CD8-positive, alpha-beta memory T cell (primary cell): ENCODE measurements around the gene STK10. TPM values are rescaled to one million over a fixed set of nuclear protein-coding genes. Genes with fewer than 3 reads are reported as not detected.

Experiments
- CTCF ChIA-PET: fragments of 350-600 bp; sonication (Branson Sonifier 250); formaldehyde crosslinking; loops from one replicate; lab custom pipeline; 2021; ENCODE audit warnings: antibody characterized with exemption; lab: Charles Lee
- POLR2A ChIA-PET: fragments of 350-600 bp; sonication (Branson Sonifier 250); formaldehyde crosslinking; loops from one replicate; lab custom pipeline; 2021; ENCODE audit warnings: antibody characterized with exemption; lab: Charles Lee
- DNase-seq, 5 donors: peaks; one replicate each; pipeline versions ENCODE4 v3.0.0 to v3.0.0-alpha.2; 2020 to 2022; ENCODE audit warnings: mixed read lengths in 1 of 5
- H3K27ac ChIP-seq: one replicate; pipeline ENCODE4 v1.7.0; 2013; ENCODE audit warnings: low read depth, mild to moderate bottlenecking, low read length, moderate library complexity
- H3K27me3 ChIP-seq: 2 replicates; pipeline ENCODE4 v1.7.0; 2013; ENCODE audit warnings: low read length, mild to moderate bottlenecking; ENCODE audit not compliant: insufficient read depth, poor library complexity, severe bottlenecking
- H3K36me3 ChIP-seq: 2 replicates; pipeline ENCODE4 v1.7.0; 2013; ENCODE audit warnings: mild to moderate bottlenecking, low read length, moderate library complexity; ENCODE audit not compliant: insufficient read depth
- H3K4me1 ChIP-seq: 2 replicates; pipeline ENCODE4 v1.7.0; 2013; ENCODE audit warnings: mild to moderate bottlenecking, low read length, moderate library complexity; ENCODE audit not compliant: insufficient read depth
- H3K4me3 ChIP-seq: 2 replicates; pipeline ENCODE4 v1.7.0; 2013; ENCODE audit warnings: mild to moderate bottlenecking, low read length
- H3K9me3 ChIP-seq: 2 replicates; pipeline ENCODE4 v1.7.0; 2013; ENCODE audit warnings: mild to moderate bottlenecking, low read length
- H3K27ac Mint-ChIP-seq, 8 donors: one replicate each; pipeline ENCODE4 v1.8.0; 2020 to 2021; ENCODE audit warnings: mixed read lengths in 8 of 8, mild to moderate bottlenecking in 6 of 8, inconsistent platforms in 3 of 8, moderate library complexity in 3 of 8
- H3K27me3 Mint-ChIP-seq, 2 donors: one replicate each; pipeline ENCODE4 v1.8.0; 2020 to 2021; ENCODE audit warnings: mixed read lengths in 2 of 2, mild to moderate bottlenecking in 1 of 2, moderate library complexity in 1 of 2
- H3K36me3 Mint-ChIP-seq, 3 donors: one replicate each; pipeline ENCODE4 v1.8.0; 2020 to 2021; ENCODE audit warnings: mixed read lengths in 3 of 3, inconsistent platforms in 1 of 3, mild to moderate bottlenecking in 1 of 3
- H3K4me1 Mint-ChIP-seq, 3 donors: one replicate each; pipeline ENCODE4 v1.8.0; 2020 to 2021; ENCODE audit warnings: mixed read lengths in 3 of 3, inconsistent platforms in 1 of 3, mild to moderate bottlenecking in 1 of 3
- H3K4me3 Mint-ChIP-seq, 7 donors: one replicate each; pipeline ENCODE4 v1.8.0; 2020 to 2021; ENCODE audit warnings: mixed read lengths in 7 of 7, mild to moderate bottlenecking in 6 of 7, moderate library complexity in 4 of 7, inconsistent platforms in 2 of 7
- H3K9me3 Mint-ChIP-seq, 5 donors: one replicate each; pipeline ENCODE4 v1.8.0; 2020 to 2022; ENCODE audit warnings: mixed read lengths in 5 of 5, mild to moderate bottlenecking in 3 of 5, moderate library complexity in 2 of 5, inconsistent platforms in 1 of 5
- polyA plus RNA-seq: library from polyadenylated mRNA; unstranded; fragments of 300-500 nt; fragmentation: Illumina TruSeq; gene quantifications from one replicate; pipeline ENCODE4 v1.2.3, GENCODE V29; 2021
- total RNA-seq, 2 experiments: library from RNA; stranded (reverse); gene quantifications; one replicate each; pipeline ENCODE4 v1.2.3, GENCODE V29; 2021

The STK10 gene
- total and polyA plus RNA-seq, 3 experiments from 2014 or later, result 113 to 170 (median 118) TPM

DNA sequence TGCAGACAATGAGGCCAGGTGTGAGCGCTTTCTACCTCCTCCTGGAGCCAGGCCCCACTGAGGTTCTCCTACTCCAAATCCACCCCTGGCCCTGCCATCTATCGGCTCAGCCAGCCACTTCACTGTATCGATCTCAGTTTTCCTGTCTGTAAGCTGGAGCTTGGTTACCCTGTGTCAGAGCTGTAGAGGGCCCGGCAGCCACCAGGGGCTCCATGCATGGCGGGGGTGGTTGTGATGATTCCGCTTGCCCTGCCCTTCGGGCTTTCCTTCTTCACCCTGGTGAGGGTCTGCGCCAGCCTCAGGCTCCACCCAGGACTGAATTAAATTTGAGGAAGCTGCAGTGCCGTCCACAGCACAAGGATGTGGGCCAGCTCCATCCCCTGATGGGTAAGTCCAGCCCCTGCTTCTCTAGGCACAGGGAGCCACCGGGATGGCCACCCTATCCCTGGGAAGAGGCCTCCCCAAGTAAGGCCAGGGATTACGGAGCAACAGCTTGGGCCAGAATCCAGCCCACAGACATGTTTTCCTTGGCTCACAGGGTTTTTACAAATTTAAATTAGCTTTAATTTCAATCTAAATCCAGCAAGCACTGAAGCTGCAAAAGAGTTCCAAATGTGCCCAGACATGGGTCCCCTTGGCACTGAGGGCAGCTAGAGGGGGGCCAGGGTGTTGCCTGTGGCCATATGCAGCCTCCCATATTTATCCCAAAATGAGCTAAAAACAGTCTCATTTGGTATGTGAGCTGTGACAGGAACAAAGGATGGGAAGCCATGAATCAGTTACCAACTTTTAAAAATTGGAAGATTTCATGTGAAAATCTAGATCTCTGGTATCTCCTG is 92.4 kb downstream of the STK10 start:
- Mint-ChIP-seq H3K27ac (peak overlapping the region in 5 of 8 donors; percentile 11 to 85 (median 65)), H3K36me3 (peaks cover 9 to 89% (median 14%) of the 10 kb centered on the region in 3 donors), H3K9me3 (no peaks in the 10 kb centered on the region), H3K4me1 (peaks cover 11 to 26% (median 19%) of the 10 kb centered on the region in 3 donors), H3K27me3 (no peaks in the 10 kb centered on the region), H3K4me3 (no peak overlapping the region)
- H3K4me3 ChIP-seq, result no peak overlapping the region
- H3K27ac ChIP-seq, result no peak overlapping the region
- ChIA-PET CTCF (interaction anchor here (0.9 to 3.3 kb wide), 5 partner anchors 10 to 93 kb away, joined by 3 to 17 read pairs (median 4); partner anchors contain the start of gene STK10), POLR2A (no interaction called here)
- no peaks in the 10 kb centered on the region for H3K9me3 ChIP-seq
- no peak for DNase-seq
- no peaks in the 10 kb centered on the region for H3K27me3 ChIP-seq
- no peaks in the 10 kb centered on the region for H3K4me1 ChIP-seq
- peaks cover 55% of the 10 kb centered on the region for H3K36me3 ChIP-seq

DNA sequence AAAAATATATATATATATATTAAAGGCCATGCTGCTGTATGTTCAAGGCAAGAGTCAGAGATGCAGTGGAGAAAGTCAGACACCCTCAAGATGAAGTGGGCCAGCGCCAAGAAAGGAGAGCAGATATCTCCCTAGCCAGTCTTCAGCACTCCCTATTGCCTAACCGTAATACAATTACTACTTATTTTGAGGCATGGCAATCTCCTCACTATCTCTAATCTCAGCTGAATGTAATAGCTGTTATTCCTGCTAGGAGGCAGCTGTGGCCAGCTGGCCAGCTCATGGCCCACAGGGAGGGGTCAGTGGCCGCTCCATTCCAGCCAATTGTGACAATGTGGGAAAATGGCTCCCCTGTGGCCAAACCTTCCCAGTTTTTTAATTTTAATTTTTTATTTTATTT is 94.1 kb downstream of the STK10 start:
- Mint-ChIP-seq H3K9me3 (no peaks in the 10 kb centered on the region), H3K4me3 (no peak overlapping the region), H3K4me1 (peaks cover 9 to 22% (median 17%) of the 10 kb centered on the region in 3 donors), H3K27me3 (no peaks in the 10 kb centered on the region), H3K27ac (no peak overlapping the region), H3K36me3 (peaks cover 17 to 91% (median 19%) of the 10 kb centered on the region in 3 donors)
- Histone ChIP-seq H3K27ac (no peak overlapping the region), H3K36me3 (peaks cover 62% of the 10 kb centered on the region), H3K27me3 (no peaks in the 10 kb centered on the region), H3K9me3 (no peaks in the 10 kb centered on the region), H3K4me1 (no peaks in the 10 kb centered on the region), H3K4me3 (no peak overlapping the region)
- no peak for DNase-seq
- ChIA-PET POLR2A (no interaction called here), CTCF (interaction anchor here (0.9 to 3.3 kb wide), 3 partner anchors 35 to 94 kb away, joined by 3 to 17 read pairs (median 4); partner anchors contain the start of gene STK10)

DNA sequence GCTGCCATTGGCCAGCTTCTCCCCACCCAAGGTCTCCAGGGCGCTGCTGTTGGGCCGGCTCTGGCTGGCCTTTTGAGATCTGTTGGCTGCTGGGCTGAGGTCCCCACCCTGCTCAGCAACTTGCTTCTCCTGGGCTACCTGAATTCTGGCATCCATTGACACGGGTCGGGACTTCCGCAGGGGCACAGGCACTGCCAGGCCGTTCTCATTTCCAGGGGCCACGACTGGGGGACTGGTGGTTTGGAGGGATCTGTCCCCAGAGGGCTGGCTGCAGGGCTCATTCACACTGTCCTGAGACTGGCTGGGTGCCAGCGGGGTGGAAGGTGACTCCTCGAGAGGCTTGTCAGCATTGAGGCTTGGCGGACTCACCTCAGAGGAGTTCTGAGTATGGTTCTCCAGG is 94.5 kb downstream of the STK10 start:
- DNase-seq, result no peak
- Histone ChIP-seq H3K27ac (no peak overlapping the region), H3K27me3 (no peaks in the 10 kb centered on the region), H3K4me3 (no peak overlapping the region), H3K9me3 (no peaks in the 10 kb centered on the region), H3K36me3 (peaks cover 66% of the 10 kb centered on the region), H3K4me1 (no peaks in the 10 kb centered on the region)
- Mint-ChIP-seq H3K36me3 (peaks cover 15 to 91% (median 16%) of the 10 kb centered on the region in 3 donors), H3K9me3 (no peaks in the 10 kb centered on the region), H3K27ac (no peak overlapping the region), H3K27me3 (no peaks in the 10 kb centered on the region), H3K4me3 (no peak overlapping the region), H3K4me1 (peaks cover 9 to 18% (median 13%) of the 10 kb centered on the region in 3 donors)
- CTCF ChIA-PET, result interaction anchor here (1.1 to 1.7 kb wide), 2 partner anchors 23 to 95 kb away, joined by 4 to 5 read pairs; partner anchors contain the start of gene STK10
- POLR2A ChIA-PET, result no interaction called here

DNA sequence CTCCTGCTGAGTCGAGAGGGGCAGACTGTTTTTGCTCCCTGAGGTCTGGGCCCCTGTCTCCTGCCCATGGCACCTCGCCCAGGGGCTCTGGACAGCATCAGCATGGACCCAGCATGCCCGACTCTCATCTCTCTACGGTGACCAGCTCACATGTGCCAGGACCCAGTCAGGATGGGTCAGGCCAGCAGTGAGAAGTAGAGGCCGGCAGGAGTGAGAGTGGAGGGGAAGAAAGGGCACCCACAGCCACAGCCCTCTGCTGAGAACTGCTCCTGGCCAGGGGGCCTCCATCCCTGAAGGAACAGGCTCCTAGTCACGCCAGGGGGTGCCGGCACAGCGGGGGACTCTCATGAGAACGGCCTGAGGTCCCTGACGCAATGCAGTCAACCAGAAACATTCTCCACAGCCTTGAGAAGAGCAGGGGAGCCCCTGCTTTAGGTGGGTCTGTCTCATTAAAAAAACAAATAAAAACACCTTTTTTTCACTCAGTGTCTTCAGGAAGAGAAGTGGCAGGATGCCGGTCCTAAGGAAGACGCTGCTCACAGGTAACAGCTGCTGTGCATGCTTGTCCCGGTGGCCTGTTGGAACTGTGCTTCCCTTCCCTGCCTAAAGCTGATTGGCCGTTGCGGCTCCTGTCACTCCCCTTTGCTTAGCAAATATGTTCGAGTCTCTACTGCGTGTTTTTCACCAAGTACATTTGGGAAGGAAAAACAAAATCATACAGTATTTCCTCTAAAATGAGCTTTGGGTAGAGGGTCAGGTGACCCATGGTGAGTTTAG is 95.9 kb downstream of the STK10 start:
- peak overlapping the region in 1 of 8 donors; percentile 54 for H3K27ac Mint-ChIP-seq
- Histone ChIP-seq H3K27me3 (no peaks in the 10 kb centered on the region), H3K4me1 (no peaks in the 10 kb centered on the region), H3K9me3 (no peaks in the 10 kb centered on the region), H3K4me3 (no peak overlapping the region), H3K27ac (no peak overlapping the region), H3K36me3 (peaks cover 58% of the 10 kb centered on the region)
- H3K36me3 Mint-ChIP-seq, result peaks cover 8 to 78% (median 11%) of the 10 kb centered on the region in 3 donors
- H3K4me1 Mint-ChIP-seq, result peaks cover 0 to 5% (median 4%) of the 10 kb centered on the region in 3 donors
- CTCF ChIA-PET, result interaction anchor here (0.8 to 1.7 kb wide), 4 partner anchors 14 to 97 kb away, joined by 3 to 5 read pairs (median 4); partner anchors contain the start of gene STK10
- POLR2A ChIA-PET, result no interaction called here
- no peak for DNase-seq
- no peaks in the 10 kb centered on the region for H3K27me3 Mint-ChIP-seq
- no peak overlapping the region for H3K4me3 Mint-ChIP-seq
- no peaks in the 10 kb centered on the region for H3K9me3 Mint-ChIP-seq

DNA sequence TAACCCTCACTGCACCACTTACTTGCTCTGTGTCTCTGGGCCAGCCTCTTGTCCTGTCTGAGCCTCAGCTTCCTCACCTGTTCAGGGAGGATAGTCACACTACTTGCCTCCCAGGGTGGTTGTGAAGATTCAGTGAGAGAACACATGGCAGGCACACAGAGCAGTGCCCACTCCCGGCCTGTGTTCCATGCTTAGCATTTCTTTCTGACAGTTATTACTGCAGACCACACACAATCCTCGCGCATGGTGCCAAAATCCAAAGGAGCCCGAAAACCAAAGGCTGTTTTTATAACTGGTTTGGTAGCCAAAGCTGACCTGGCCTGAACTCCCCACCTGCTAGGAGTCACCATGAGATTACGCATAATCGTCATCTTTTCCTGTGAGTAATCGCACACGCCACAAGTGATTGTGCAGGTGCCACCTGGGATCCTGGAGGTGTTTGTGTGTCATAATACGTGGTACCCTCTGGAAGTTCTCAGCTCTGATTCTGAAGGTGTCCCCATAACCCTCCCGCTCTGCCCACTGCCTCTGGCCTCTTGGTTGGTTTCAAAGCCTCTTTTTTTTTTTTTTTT is 97.0 kb downstream of the STK10 start:
- Mint-ChIP-seq H3K4me3 (no peak overlapping the region), H3K4me1 (peaks cover 3 to 5% (median 4%) of the 10 kb centered on the region in 3 donors)

DNA sequence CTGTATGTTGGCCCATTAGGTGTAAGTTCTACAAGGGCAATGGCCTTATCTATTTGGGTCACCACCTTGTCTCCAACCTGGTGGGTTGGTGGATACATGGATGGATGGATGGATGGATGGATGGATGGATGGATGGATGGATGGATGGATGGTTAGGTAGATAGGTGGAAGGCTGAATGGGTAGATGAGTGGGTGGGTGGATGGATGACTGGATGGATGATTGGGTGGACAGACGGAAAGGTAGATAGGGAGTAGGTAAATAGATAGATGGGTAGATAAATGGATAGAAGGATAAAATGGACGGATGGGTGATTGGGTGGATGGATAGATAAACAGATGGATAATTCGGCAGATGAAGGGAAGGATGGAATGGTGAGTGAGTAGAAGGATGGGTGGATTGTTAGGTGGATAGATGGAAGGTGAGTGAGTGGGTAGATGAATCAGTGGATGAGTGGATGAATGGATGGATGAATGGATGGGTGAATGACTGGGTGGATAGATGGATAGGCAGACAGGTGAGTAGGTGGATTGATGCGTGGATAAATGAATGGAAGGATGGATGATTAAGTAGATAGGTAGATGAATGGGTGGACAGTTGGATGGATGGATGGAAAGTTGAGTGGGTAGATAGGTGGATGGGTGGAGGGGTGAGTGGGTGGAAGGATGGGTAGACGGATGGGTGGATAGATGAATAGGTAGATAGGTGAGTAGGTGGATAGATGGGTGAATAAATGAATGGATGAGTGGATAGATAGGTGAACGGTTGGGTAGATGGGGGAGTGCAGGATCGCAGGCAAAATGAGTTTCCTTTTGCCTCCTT is 98.5 kb downstream of the STK10 start:
- Mint-ChIP-seq H3K36me3 (peaks cover 10 to 74% (median 11%) of the 10 kb centered on the region in 3 donors), H3K4me3 (no peak overlapping the region), H3K27ac (peak overlapping the region in 7 of 8 donors; percentile 18 to 95 (median 59)), H3K9me3 (no peaks in the 10 kb centered on the region), H3K27me3 (peaks cover 0 to 3% of the 10 kb centered on the region in 2 donors), H3K4me1 (peaks cover 4 to 6% (median 5%) of the 10 kb centered on the region in 3 donors)
- ChIA-PET POLR2A (no interaction called here), CTCF (interaction anchor here (0.7 kb wide), 1 partner anchor 13 kb away, joined by 4 read pairs; no protein-coding TSS in a partner anchor)
- no peaks in the 10 kb centered on the region for H3K4me1 ChIP-seq
- no peak overlapping the region for H3K27ac ChIP-seq
- no peak overlapping the region for H3K4me3 ChIP-seq
- H3K36me3 ChIP-seq, result peaks cover 39% of the 10 kb centered on the region
- H3K9me3 ChIP-seq, result no peaks in the 10 kb centered on the region
- DNase-seq, result no peak
- H3K27me3 ChIP-seq, result no peaks in the 10 kb centered on the region

More for the DNA sequence above, 97.0 kb downstream of the STK10 start:
- ChIA-PET CTCF (interaction anchor here (0.8 to 0.9 kb wide), 2 partner anchors 59 to 97 kb away, joined by 3 to 4 read pairs; partner anchors contain the start of gene STK10), POLR2A (interaction anchor here (0.6 to 0.7 kb wide), 3 partner anchors 11 to 784 kb away, joined by 5 to 9 read pairs (median 5); no protein-coding TSS in a partner anchor)
- Mint-ChIP-seq H3K27me3 (peaks cover 0 to 3% of the 10 kb centered on the region in 2 donors), H3K9me3 (no peaks in the 10 kb centered on the region), H3K27ac (peak overlapping the region in 2 of 8 donors; percentile 17 to 47), H3K36me3 (peaks cover 9 to 77% (median 11%) of the 10 kb centered on the region in 3 donors)
- Histone ChIP-seq H3K4me3 (no peak overlapping the region), H3K4me1 (no peaks in the 10 kb centered on the region), H3K27ac (no peak overlapping the region), H3K27me3 (no peaks in the 10 kb centered on the region), H3K9me3 (no peaks in the 10 kb centered on the region), H3K36me3 (peaks cover 52% of the 10 kb centered on the region)
- DNase-seq, result no peak

DNA sequence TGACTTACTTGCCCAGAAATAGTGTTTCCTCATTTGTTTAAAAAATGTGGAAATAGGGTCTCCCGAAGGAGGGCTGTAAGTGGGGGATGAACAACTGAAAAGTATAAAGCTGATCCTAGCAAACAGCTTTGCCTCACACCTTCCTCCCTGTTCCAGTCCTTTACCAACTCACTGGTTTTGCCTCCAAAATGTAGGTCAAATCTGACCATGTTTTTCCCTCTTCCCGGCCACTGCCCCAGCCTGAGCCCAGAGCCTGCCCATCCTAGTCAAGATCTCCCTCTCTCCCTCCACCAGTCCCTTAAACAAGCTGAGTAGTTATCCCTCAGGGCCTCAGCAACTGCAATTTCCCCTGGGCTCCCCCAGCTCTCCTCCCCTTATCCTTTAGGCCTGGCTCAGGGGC is 99.2 kb downstream of the STK10 start:
- Mint-ChIP-seq H3K4me1 (peaks cover 4 to 6% (median 5%) of the 10 kb centered on the region in 3 donors), H3K36me3 (peaks cover 10 to 71% (median 11%) of the 10 kb centered on the region in 3 donors), H3K9me3 (no peaks in the 10 kb centered on the region), H3K27ac (peak overlapping the region in 7 of 8 donors; percentile 2 to 84 (median 59)), H3K27me3 (peaks cover 0 to 3% of the 10 kb centered on the region in 2 donors), H3K4me3 (no peak overlapping the region)
- ChIA-PET CTCF (interaction anchor here (0.7 kb wide), 1 partner anchor 13 kb away, joined by 4 read pairs; no protein-coding TSS in a partner anchor), POLR2A (no interaction called here)
- Histone ChIP-seq H3K36me3 (peaks cover 39% of the 10 kb centered on the region), H3K27me3 (no peaks in the 10 kb centered on the region), H3K27ac (no peak overlapping the region), H3K9me3 (no peaks in the 10 kb centered on the region), H3K4me1 (no peaks in the 10 kb centered on the region), H3K4me3 (no peak overlapping the region)
- DNase-seq, result no peak
